IMR-90 (cell line): ENCODE results near the gene TEAD1.

Experiments used
- CEBPB ChIP-seq: IDR thresholded peaks from 2 replicates; pipeline ENCODE4 v1.6.1; 2012; ENCODE audit warnings: low read depth, low read length, improper control_type of control experiment
- FOS ChIP-seq: fragments of 150-350 bp; IDR thresholded peaks from 2 replicates; pipeline ENCODE4 v1.6.1; 2016; ENCODE audit warnings: low read depth, low read length
- MXI1 ChIP-seq: IDR thresholded peaks from 2 replicates; pipeline ENCODE4 v1.6.1; 2012; ENCODE audit warnings: low read depth, mild to moderate bottlenecking, low read length, moderate library complexity, borderline replicate concordance
- NFE2L2 ChIP-seq: fragments of 150-350 bp; IDR thresholded peaks from 2 replicates; pipeline ENCODE4 v1.6.1; 2016; ENCODE audit warnings: low read depth, mild to moderate bottlenecking, low read length
- POLR2A ChIP-seq: IDR thresholded peaks from 2 replicates; pipeline ENCODE4 v1.6.1; 2012; ENCODE audit warnings: mild to moderate bottlenecking, low read depth, low read length
- RCOR1 ChIP-seq: IDR thresholded peaks from 2 replicates; pipeline ENCODE4 v1.6.1; 2012; ENCODE audit warnings: mild to moderate bottlenecking, low read length, improper control_type of control experiment; ENCODE audit not compliant: insufficient replicate concordance
- TF ChIP-seq, protein P1 (sequence below): conservative IDR thresholded peaks from 2 replicates; pipeline ENCODE4 v1.5.1; 2012; ENCODE audit warnings: mild to moderate bottlenecking, low read depth, low read length, improper control_type of control experiment

DNA sequence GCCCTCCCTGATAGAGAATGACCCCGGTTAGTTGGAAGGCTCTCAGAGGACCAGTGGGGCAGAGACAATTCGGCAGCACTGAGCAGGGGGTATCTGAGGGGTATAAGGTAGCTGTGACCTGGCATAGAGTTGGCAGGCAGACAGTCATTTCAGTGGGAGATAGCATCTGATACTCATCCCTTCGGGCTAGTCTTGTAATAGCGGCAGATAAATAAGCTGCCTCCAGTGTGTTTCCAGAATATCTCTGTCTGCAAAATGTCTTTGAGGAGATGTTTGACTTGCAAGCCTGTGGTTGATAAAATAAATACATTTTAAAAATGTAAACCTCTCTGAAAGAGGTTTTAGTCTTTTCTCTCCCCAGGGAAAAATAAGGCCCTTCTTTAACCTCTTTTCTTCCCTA, 54.2 kb downstream of the TEAD1 start:
- TF ChIP-seq NFE2L2, result no peak
- TF ChIP-seq FOS, result no peak
- TF ChIP-seq RCOR1, result no peak
- TF ChIP-seq CEBPB, result no peak
- TF ChIP-seq MXI1, result no peak
- TF ChIP-seq POLR2A, result no peak
- TF ChIP-seq, protein P1, sequence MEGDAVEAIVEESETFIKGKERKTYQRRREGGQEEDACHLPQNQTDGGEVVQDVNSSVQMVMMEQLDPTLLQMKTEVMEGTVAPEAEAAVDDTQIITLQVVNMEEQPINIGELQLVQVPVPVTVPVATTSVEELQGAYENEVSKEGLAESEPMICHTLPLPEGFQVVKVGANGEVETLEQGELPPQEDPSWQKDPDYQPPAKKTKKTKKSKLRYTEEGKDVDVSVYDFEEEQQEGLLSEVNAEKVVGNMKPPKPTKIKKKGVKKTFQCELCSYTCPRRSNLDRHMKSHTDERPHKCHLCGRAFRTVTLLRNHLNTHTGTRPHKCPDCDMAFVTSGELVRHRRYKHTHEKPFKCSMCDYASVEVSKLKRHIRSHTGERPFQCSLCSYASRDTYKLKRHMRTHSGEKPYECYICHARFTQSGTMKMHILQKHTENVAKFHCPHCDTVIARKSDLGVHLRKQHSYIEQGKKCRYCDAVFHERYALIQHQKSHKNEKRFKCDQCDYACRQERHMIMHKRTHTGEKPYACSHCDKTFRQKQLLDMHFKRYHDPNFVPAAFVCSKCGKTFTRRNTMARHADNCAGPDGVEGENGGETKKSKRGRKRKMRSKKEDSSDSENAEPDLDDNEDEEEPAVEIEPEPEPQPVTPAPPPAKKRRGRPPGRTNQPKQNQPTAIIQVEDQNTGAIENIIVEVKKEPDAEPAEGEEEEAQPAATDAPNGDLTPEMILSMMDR, result no peak
